HG03095 (cell line): ENCODE data around the gene ZNF143.
"Not testable (repeated sequence)": the region's sequence is repeated elsewhere in the genome, so short reads cannot be mapped to it uniquely, and the experiment has no call there.

Experiments used
- ATAC-seq: cut with Tn5 transposase; IDR thresholded peaks from one replicate; pipeline ENCODE4 v1.9.1; 2021; ENCODE audit warnings: moderate library complexity; ENCODE audit not compliant: unreplicated experiment

ZNF143 gene

GRCh38 chr11:9495803-9496514, 35.1 kb downstream of the ZNF143 start:
- no peak for ATAC-seq

DNA sequence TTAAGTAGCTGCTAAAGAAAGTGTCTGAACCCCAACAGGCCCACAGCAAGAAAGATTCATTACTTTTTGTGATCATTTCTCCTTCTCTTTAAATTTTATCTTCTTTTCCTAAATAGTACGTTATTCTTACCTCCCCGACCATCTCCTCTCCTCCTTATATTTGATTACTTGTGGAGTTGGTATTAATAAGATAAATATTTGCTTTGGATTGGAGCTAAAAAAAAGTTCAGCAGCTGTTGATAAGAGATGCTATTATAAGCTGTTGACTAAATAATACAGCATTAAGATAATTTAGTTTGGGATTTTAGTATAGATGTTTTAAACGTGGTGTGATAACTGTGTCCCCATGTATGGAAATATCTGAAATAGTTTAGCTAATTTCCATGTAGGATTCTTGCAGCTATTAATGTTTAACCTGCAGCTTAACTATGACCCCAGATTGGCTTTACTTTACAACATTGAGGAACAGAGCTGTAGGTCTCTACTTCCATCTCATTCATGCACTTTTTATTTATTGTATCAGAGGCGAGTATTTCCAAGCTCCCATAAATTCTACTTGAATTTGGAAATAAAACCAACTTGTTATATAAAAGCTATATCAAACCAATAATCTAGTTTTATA, 37.8 kb downstream of the ZNF143 start:
- ATAC-seq = no peak

DNA sequence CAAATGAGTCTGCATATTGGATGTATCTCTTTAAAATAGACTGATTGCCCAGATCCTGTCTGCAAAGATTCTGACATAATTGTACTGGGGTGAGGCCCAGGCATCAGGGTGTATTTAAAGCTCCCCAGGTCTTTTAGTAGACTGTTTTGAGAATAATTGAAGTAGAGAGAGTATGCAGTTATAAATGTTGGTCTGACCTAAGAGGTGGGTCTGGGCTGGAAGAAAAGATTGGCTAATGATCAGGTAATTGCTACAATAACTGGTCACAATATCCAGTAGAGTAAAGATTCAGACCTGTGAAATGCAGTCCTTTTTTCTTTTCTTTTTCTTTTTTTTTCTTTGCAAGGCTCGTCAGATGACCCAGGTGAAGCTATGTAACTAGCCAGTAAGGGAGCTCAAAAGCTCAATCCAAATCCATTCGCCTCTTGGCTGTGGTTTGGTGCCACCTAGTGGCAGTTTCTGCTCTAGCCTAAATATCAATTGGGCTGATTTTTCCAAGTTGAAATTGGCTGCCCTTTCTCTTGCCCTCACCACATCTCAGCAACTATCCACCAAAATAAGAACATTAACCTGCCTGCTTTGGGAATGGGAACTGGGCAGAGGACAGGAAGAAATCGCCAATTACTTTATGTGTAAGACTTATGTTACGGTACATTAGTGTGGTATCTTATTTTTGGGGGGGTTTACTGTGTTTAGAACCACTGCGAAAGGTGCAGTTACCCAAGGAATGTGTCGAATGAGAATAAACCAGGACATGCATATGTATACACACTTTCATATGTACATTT, 45.9 kb downstream of the ZNF143 start:
- ATAC-seq = no peak

DNA sequence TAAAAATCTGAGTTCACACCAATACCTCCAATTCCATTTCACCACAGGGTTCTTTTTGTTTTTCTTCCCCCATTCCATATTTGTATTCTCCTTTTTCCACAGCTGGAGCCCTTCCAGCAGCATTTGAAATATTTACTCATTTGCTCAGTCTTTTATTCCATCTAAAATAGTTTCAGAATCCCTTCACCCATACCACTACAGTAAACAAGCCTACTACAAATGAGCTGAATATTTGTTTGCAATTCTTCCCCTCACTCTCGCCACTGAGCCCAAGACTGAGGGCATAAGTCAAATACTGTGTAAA, 46.4 kb downstream of the ZNF143 start:
- ATAC-seq = no peak

GRCh38 chr11:9509041-9509440, 48.2 kb downstream of the ZNF143 start:
- ATAC-seq = no peak

DNA sequence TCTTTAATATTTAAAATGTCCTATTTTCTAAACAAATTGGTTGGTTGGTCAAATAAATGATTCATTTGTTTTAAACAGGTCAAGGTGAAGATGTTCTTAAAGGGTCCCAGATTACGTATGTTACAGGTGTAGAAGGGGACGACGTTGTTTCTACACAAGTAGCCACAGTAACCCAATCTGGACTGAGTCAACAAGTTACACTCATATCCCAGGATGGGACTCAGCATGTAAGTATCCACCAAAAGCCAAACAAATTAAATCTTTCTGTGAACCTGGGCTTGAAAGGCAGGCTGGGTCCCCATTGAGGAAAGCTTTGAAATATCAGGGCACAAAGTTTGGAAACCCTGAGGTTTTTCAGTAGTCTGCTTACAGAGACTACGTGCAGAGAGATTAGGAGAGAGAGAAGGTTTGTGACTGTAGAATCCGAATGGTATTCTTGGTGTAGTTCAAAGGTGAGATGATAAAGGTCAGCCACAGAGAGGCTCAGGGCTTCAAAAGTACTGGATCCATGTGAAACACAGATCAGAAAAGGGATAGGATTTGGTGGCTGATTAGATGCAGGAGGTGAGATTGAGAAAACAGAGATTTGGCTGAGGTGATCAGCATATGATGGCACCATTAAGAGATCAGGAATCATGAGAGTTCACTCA, 51.7 kb downstream of the ZNF143 start:
- no peak for ATAC-seq

- not testable (repeated sequence) for ATAC-seq
Measured at GRCh38 chr11:9514576-9514975, 53.8 kb downstream of the ZNF143 start.

GRCh38 chr11:9516113-9516512, 55.3 kb downstream of the ZNF143 start:
- ATAC-seq = no peak

DNA sequence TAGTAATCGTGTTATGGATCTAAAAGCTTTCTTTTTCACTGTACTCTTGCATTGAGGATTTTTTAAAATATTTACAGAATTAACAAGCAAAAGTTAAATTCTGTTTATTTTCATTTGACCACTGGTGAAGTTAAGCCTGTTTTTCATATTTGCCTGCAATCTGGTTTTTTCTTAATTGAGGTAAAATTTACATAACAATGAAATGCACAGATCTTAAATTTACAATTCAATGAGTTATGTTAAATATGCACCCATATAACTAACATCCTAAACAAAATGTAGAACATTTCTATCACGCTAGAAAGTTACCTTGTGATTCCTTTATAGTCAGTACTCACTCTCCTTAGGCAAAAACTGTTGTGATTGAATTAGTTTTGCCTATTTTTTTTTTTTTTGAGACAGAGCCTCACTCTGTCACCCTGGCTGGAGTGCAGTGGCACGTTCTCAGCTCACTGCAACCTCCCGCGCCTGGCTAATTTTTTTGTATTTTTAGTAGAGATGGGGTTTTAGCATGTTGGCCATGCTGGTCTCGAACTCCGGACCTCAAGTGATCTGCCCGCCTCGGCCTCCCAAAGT, 58.1 kb downstream of the ZNF143 start:
- no peak for ATAC-seq

GRCh38 chr11:9524001-9524400, 63.2 kb downstream of the ZNF143 start:
- ATAC-seq = no peak

DNA sequence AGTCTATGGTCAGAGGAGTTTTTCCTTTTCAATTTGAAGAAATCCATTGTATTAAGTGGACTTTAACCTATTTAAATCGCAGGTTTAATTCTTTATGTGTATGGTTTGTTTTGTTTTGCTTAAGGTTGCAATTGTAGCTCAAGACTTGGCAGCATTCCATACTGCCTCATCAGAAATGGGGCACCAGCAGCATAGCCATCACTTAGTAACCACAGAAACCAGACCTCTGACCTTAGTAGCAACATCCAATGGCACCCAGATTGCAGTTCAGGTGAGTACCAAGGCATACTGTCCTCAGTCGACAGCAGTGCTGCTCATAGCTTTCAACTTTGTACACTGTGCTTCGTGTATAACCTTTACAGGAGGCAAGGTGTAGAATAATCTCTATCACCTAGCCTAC, 64.3 kb downstream of the ZNF143 start:
- ATAC-seq = no peak

GRCh38 chr11:9527481-9528135, 66.8 kb downstream of the ZNF143 start:
- ATAC-seq = no peak

DNA sequence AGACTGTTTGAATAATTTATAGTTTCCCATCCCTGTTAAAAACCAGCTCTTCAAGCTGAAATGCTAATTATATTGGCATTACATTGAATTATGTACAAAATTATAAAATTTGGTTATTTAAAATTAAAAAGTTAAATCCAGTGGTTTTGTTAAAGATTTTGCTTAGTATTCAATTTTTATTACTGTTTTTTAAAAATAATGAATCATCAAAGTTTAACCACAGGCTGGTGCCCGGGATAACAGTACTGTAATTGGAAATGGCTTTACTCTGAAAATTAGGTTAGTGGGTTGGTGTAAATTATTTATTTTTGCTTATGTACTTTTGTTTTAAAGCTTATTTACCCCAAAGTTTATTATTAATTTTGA, 67.3 kb downstream of the ZNF143 start:
- ATAC-seq = no peak

GRCh38 chr11:9528573-9529333, 67.9 kb downstream of the ZNF143 start:
- no peak for ATAC-seq

DNA sequence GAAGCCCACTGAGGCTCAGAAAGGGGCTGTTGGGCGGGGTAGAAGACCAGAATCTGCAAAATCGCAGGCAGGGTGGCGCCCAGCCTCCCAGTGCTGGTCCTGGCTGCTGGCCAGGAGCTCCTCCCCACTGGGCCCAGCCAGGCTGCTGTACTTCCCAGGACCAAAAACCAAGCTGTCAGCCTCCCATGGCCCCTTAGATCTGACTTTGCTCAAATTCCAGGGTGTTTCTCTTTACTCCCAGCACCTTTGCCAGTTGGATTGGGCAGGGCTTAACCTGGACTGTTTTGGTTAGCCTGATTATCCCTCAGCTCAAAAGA, 68.5 kb downstream of the ZNF143 start:
- ATAC-seq = no peak

GRCh38 chr11:9530020-9530621, 69.3 kb downstream of the ZNF143 start:
- no peak for ATAC-seq

GRCh38 chr11:9530901-9531625, 70.3 kb downstream of the ZNF143 start:
- ATAC-seq = no peak

DNA sequence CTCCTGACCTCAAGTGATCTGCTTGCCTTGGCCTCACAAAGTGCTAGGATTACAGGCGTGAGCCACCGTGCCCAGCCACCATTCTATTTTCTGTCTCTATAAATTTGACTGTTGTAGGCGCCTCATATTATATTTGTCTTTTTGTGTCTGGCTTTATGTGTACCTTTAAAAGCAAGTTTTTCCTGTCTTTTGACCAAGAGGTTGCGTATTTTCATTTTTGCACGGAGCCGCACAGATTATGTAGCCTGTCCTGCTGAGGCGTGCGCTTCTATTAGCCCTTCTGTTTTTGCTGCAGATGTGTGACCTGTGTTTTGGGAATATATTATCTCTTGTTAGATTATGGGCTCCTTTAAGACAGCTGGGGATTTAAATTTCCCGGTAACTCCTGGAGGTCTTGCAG, 72.2 kb downstream of the ZNF143 start:
- ATAC-seq = no peak

DNA sequence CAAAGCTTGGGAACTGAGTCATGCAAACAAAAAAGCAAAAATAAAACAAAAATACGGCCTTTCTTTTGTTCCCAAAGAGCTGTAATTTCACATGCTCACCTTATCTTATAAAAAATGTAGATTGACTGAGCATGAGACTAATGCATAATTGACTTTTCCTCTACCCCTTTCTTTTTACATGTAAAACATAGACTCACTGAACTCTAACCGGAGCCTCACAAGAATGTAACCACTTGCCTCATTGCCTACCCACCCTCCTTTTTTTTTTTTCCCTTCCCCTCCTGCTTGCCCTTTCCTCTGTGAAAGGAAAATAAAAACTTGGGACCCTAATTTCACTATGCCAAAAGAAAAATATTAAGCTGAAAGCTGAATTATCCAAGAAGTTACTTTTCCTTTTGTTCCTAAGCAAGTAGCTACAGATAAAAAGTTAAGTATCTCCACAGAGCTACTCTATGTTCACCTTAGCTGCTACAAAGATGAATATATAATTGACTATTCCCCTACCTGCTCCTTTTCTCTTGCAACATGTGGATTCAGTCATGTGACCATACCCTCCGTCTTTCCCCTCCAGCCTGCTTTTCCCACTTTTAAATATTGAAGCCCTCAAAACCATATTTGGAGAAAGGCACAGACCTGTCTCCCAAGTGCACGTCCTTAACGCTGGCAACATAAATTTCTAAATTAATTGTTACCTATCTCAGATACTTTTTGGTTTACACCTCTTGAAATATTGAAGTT, 73.1 kb downstream of the ZNF143 start:
- no peak for ATAC-seq
